WERI-Rb-1 (cell line): ENCODE measurements around the gene SYTL5.

ENCODE experiments used
- DNase-seq: peaks from one replicate; pipeline ENCODE4 v3.0.0-alpha.2; 2020
- H3K27ac ChIP-seq: fragments of 250-450 bp; sonication (Bioruptor Pico); 2 replicates; pipeline ENCODE4 v1.5.1; 2020; ENCODE audit warnings: mild to moderate bottlenecking, moderate library complexity
- H3K27me3 ChIP-seq: fragments of 250-450 bp; sonication (Bioruptor Pico); 2 replicates; pipeline ENCODE4 v1.5.1; 2021; ENCODE audit warnings: mild to moderate bottlenecking, low read depth, moderate library complexity; ENCODE audit not compliant: insufficient read depth, severe bottlenecking
- H3K36me3 ChIP-seq: fragments of 250-450 bp; sonication (Bioruptor Pico); 2 replicates; pipeline ENCODE4 v1.5.1; 2020; ENCODE audit warnings: mild to moderate bottlenecking, moderate library complexity
- H3K4me3 ChIP-seq: 2 replicates; pipeline ENCODE4 v1.5.1; 2011; ENCODE audit warnings: low read depth, mild to moderate bottlenecking, control low read depth, low read length
- H3K9me3 ChIP-seq: fragments of 250-450 bp; sonication (Bioruptor Pico); 2 replicates; pipeline ENCODE4 v1.5.1; 2021; ENCODE audit warnings: mild to moderate bottlenecking, moderate library complexity; ENCODE audit not compliant: severe bottlenecking
- CTCF ChIP-seq: IDR thresholded peaks from 2 replicates; pipeline ENCODE4 v1.5.1; 2011; ENCODE audit warnings: low read depth, mild to moderate bottlenecking, control low read depth, inconsistent platforms, low read length

Gene SYTL5

GRCh38 chrX:38095971-38096529 is 89.7 kb downstream of the SYTL5 start:
- Histone ChIP-seq H3K9me3 (no peaks in the 10 kb centered on the region), H3K27me3 (no peaks in the 10 kb centered on the region), H3K36me3 (no peaks in the 10 kb centered on the region), H3K4me3 (no peak overlapping the region), H3K27ac (no peak overlapping the region)
- no peak for TF ChIP-seq CTCF
- no peak for DNase-seq

- TF ChIP-seq CTCF, result no peak
- H3K36me3 ChIP-seq, result no peaks in the 10 kb centered on the region
- H3K27me3 ChIP-seq, result peaks cover 3% of the 10 kb centered on the region
- DNase-seq, result no peak
- H3K27ac ChIP-seq, result no peak overlapping the region
- H3K4me3 ChIP-seq, result no peak overlapping the region
- no peaks in the 10 kb centered on the region for H3K9me3 ChIP-seq
Observed at GRCh38 chrX:38099688-38100087, 93.3 kb downstream of the SYTL5 start.

- Histone ChIP-seq H3K9me3 (no peaks in the 10 kb centered on the region), H3K4me3 (no peak overlapping the region), H3K27me3 (peaks cover 3% of the 10 kb centered on the region), H3K27ac (no peak overlapping the region), H3K36me3 (no peaks in the 10 kb centered on the region)
- TF ChIP-seq CTCF, result no peak
- no peak for DNase-seq
Observed at GRCh38 chrX:38102240-38102639, 95.9 kb downstream of the SYTL5 start.

- Histone ChIP-seq H3K27me3 (peaks cover 3% of the 10 kb centered on the region), H3K9me3 (no peaks in the 10 kb centered on the region), H3K4me3 (no peak overlapping the region), H3K36me3 (no peaks in the 10 kb centered on the region), H3K27ac (no peak overlapping the region)
- TF ChIP-seq CTCF, result no peak
- DNase-seq, result no peak
Observed at GRCh38 chrX:38102875-38103274, 96.5 kb downstream of the SYTL5 start.

GRCh38 chrX:38103857-38104812 is 97.8 kb downstream of the SYTL5 start:
- Histone ChIP-seq H3K9me3 (no peaks in the 10 kb centered on the region), H3K4me3 (no peak overlapping the region), H3K36me3 (no peaks in the 10 kb centered on the region), H3K27ac (no peak overlapping the region), H3K27me3 (peaks cover 3% of the 10 kb centered on the region)
- DNase-seq, result no peak
- no peak for TF ChIP-seq CTCF
